GM21825 (cell line): ENCODE data around the gene VWA2.

Experiments used
- ATAC-seq: cut with Tn5 transposase; IDR thresholded peaks from one replicate; pipeline ENCODE4 v1.9.1; 2021; ENCODE audit warnings: mild to moderate bottlenecking, moderate library complexity; ENCODE audit not compliant: unreplicated experiment

VWA2 gene

GRCh38 chr10:114295393-114295792, 56.3 kb downstream of the VWA2 start:
- no peak for ATAC-seq

GRCh38 chr10:114297136-114297705, 58.2 kb downstream of the VWA2 start:
- ATAC-seq = no peak

GRCh38 chr10:114300036-114300645, 61.1 kb downstream of the VWA2 start:
- ATAC-seq = no peak

- no peak for ATAC-seq
These were observed 62.1 kb downstream of the VWA2 start for GRCh38 chr10:114301177-114301576.

- ATAC-seq = no peak
These were observed 63.1 kb downstream of the VWA2 start for GRCh38 chr10:114301951-114302710.

- ATAC-seq = no peak
These were observed 64.5 kb downstream of the VWA2 start for GRCh38 chr10:114303556-114303955.

- ATAC-seq = peak; percentile 81
These were observed 65.0 kb downstream of the VWA2 start for GRCh38 chr10:114304017-114304570.

GRCh38 chr10:114304571-114305421, 65.7 kb downstream of the VWA2 start:
- ATAC-seq = peak; percentile 65

- ATAC-seq = no peak
These were observed 66.5 kb downstream of the VWA2 start for GRCh38 chr10:114305521-114305925.

GRCh38 chr10:114306116-114306973, 67.3 kb downstream of the VWA2 start:
- no peak for ATAC-seq

GRCh38 chr10:114307731-114308130, 68.7 kb downstream of the VWA2 start:
- ATAC-seq = no peak

- no peak for ATAC-seq
These were observed 69.7 kb downstream of the VWA2 start for GRCh38 chr10:114308531-114309363.

- no peak for ATAC-seq
These were observed 70.3 kb downstream of the VWA2 start for GRCh38 chr10:114309364-114309651.

- no peak for ATAC-seq
These were observed 71.3 kb downstream of the VWA2 start for GRCh38 chr10:114310346-114310745.

GRCh38 chr10:114311023-114311422, 72.0 kb downstream of the VWA2 start:
- ATAC-seq = no peak

GRCh38 chr10:114311496-114312209, 72.6 kb downstream of the VWA2 start:
- no peak for ATAC-seq

- no peak for ATAC-seq
These were observed 74.1 kb downstream of the VWA2 start for GRCh38 chr10:114313139-114313538.

GRCh38 chr10:114313866-114314265, 74.8 kb downstream of the VWA2 start:
- no peak for ATAC-seq
